Iris pigment epithelial cell (primary cell): ENCODE data around the gene SCAPER.
"Not testable (repeated sequence)": the region's sequence is repeated elsewhere in the genome, so short reads cannot be mapped to it uniquely, and the experiment has no call there.

ENCODE experiments used
- DNase-seq: peaks from one replicate; pipeline ENCODE4 v3.0.0-alpha.2; 2011; ENCODE audit warnings: low read depth

The SCAPER gene

DNA sequence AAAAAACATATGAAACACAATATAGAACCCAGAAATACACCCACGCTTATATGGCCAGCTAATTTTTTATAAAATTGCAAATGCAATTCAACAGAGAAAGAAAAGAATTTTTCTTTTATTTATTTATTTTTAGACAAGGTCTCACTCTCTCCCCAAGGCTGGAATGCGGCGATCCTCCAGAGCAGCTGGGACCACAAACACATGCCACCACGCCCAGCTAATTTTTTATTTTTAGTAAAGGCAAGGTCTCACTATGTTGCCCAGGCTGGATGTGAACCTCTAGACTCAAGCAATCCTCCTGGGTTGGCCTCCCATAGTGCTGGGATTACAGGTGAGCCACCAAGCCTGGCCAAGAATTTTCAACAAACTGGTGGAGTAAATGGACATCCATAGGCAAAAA, 117.9 kb downstream of the SCAPER start:
- no peak for DNase-seq

DNA sequence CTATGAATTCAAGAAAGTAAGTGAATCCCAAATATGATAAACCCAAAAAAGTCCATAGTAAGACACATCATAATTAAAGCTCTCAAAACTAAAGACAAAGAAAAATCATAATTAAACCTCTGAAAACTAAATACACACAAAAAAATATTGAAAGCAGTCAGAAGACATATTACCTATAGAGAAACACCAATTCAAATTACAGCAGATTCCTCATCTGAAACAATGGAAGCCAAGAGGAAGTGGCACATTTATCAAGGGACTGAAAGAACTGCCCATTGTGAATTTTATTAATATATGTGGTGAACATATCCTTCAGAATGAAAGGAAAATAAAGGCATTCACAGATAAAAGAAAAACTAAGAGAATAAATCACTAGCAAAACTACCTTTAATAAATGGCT, 128.2 kb downstream of the SCAPER start:
- no peak for DNase-seq

GRCh38 chr15:76776480-76776879, 128.7 kb downstream of the SCAPER start:
- DNase-seq: no peak

DNA sequence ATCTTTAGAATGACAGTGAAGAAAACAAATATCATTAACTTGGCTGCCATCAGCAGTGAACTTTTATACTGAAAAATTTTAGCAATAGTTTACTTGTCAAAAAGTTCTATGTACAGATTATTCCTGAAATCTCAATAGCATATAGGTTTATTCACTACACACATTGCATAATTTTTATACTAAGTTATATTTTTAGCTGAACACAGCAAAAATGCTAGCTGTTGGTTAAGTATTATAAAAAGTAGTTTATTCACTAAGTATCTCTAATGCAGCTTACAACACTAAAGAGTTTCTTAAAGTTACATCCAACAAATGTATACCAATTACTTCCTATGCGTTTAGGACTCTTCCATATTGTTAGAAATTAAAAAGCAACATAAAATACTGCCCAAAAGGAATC, 131.9 kb downstream of the SCAPER start:
- DNase-seq: no peak

- DNase-seq: no peak
Observed at GRCh38 chr15:76772776-76773175, 132.4 kb downstream of the SCAPER start.

GRCh38 chr15:76764004-76764403, 141.1 kb downstream of the SCAPER start:
- no peak for DNase-seq

DNA sequence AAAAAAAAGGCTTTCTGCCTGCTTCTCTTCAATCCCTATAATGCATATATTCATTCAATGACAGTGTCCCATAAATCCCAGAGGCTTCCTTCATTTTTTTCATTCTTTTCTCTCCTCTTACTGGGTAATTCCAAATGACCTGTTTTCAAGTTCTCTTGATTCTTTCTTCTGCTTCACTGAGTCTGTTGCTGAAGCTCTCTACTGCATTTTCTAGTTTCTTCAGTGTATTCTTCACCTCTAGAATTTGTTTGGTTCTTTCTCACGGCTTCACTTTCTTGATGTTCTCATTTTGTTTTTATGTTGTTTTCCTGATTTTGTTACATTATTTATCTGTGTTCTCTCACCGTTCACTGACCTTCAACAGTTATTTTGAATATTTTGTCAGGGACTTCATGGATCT, 141.6 kb downstream of the SCAPER start:
- DNase-seq: no peak

DNA sequence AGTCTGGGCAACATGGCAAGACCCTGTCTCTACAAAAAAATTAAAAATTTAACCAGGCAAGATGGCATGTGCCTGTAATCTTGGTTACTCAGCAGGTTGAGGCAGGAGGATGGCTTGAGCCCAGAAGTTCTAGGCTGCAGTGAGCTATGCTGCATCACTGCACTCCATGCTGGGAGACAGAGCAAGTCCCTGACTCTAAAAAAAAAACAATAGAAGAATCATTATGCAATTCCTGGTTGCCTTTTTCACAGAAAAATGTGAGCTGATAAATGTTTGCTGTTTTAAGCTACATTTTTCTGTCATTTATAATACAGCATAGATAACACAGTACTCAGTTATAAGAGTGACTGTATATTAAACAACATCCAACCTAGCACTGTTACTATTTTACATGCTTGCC, 148.8 kb downstream of the SCAPER start:
- peak; percentile 37 for DNase-seq

DNA sequence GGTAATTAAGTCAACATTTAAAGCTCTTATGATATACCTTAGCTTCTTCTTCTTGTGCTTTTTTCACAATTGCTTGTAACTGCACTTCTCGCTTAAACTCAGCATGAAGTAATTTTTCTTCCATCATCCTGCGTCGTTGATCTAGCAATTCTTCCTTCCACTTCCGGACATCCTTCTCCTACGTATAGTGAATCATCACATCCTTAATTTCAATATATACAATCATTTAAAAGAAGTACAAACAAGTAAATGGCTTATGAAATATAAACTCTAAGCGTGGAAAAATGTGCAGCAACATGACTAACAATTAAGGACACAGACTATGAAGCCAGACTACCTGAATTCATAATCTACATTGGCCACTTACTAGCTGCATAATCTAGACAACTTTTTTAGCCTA, 151.4 kb downstream of the SCAPER start:
- peak; percentile 50 for DNase-seq

- no peak for DNase-seq
Observed at GRCh38 chr15:76753131-76753530, 152.0 kb downstream of the SCAPER start.

DNA sequence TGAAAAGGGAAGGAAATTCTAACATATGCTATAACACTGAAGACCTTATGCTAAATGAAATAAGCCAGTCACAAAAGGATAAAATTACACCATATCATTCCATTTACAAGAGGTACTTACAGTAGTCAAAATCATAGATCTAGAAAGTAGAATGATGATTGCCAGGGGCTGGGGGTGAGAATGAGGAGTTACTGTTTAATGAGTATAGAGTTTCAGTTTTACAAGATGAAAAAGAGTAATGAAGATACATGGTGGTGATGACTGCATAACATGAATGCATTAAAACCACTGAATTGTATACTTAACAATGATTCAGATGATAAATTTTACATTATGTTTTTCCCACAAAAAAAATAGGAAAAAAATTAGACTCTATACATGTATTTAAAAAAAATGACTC, 152.6 kb downstream of the SCAPER start:
- DNase-seq: no peak

DNA sequence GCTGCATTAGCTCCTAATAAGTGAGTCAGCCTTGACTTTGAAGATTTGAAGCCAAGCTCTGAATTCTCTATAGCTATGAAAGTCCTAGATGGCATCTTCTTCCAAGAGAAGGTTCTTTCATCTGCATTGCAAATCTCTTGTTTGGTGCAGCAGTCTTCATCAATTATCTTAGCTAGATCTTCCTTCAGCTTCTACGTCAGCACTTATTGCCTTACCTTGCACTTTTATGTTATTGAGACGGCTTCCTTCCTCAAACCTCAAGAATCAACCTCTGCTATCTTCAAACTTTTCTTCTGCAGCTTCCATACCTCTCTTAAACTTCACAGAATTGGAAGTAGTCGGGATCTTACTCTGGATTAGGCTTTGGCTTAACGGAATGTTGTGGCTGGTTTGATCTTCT, 167.6 kb downstream of the SCAPER start:
- no peak for DNase-seq

- DNase-seq: peak; percentile 1
Observed at GRCh38 chr15:76732321-76732720, 172.8 kb downstream of the SCAPER start.

- peak; percentile 17 for DNase-seq
Observed at GRCh38 chr15:76730262-76730661, 174.9 kb downstream of the SCAPER start.

DNA sequence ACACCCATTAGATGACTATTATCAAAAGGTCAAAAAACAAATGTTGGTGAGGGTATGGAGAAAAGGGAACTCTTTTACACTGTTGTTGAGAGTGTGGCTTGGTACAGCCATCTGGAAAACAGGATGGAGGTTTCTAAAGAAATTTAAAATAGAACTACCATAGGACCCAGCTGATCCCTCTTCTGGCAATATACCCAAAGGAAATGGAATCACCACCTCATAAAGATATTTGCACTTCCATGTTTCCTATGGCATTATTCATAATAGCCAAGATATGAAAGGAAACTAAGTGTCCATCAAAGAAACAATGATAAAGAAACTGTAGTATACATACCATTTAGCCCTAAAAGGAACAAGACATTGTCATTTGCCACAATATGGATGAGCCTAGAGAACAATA, 186.3 kb downstream of the SCAPER start:
- DNase-seq: no peak

DNA sequence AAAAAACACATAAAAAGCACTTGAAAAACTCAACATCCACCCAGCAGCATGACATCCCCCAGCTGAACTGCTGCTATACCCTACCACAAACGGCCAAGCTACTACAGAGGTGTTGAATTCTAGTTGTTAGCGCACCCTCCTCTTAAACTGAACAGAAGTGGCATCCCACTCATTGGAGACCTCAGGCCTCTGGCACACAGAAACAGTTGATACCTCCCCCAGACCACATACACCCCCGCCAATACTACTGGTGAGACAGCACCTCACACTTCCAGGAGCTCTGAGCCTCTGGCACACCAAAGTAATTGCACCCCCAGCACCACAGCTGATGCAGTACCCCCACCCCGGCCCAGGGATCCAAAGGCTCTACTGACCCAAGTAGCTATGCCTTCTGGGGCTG, 190.2 kb downstream of the SCAPER start:
- DNase-seq: no peak

DNA sequence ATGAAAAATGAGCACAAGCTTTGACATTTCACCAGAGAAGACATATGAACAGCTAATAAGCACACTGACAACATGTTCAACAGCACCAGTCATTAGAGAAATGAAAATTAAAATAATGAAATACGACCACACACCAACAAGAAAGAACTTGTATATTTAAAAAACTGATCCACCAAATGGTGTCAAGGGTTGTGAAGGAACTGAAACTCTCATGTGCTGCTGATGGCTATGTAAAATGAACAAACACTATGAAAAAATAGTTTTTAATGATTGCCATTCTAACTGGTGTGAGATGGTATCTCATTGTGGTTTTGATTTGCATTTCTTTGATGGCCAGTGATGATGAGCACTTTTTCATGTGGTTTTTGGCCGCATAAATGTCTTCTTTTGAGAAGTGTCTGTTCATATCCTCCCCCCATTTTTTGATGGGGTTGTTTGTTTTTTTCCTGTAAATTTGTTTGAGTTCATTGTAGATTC, 193.8 kb downstream of the SCAPER start:
- no peak for DNase-seq

GRCh38 chr15:76704032-76704431, 201.1 kb downstream of the SCAPER start:
- DNase-seq: not testable (repeated sequence)

DNA sequence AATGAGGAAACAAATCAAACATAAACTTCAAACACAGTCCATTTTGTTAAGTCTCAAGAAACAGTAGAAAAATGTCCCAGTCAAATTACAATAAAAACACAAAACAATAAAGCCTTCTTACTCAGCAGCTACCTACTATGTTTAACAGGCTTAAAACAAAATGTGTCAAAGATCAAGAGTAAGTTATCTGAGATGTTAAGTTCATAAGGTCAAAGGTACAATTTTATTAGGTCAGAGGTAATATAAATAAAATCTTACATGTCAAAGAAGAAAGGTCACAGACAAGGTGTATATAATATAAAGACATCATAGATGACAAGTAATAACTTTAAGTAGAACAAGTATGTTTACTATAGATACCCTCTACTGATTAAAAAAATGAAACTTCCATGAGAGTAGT, 208.3 kb downstream of the SCAPER start:
- DNase-seq: no peak

DNA sequence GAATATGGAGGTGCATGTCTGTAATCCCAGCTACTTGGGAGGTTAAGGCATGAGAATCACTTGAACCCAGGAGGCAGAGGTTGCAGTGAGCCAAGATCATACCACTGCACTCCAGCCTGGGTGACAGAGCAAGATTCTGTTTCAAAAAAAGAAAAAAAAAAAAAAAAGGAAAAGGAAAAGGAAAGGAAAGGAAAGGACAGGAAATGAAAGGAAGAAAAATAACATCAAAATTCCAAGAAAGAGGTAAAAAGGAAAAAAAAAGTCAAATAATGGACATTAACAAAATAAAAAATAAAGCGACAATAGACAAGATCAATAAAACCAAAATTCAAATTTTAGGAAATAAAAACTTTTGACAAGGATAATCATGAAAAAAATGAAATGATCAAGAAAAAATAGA, 212.6 kb downstream of the SCAPER start:
- DNase-seq: not testable (repeated sequence)

DNA sequence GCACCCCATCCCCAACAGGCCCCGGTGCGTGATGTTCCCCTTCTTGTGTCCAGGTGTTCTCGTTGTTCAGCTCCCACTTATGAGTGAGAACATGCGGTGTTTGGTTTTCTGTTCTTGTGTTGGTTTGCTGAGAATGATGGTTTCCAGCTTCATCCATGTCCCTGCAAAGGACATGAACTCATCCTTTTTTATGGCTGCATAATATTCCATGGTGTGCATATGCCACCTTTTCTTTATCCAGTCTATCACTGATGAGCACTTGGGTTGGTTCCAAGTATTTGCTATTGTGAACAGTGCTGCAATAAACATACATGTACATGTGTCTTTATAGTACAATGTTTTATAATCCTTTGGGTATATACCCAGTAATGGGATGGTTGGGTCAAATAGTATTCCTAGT, 217.5 kb downstream of the SCAPER start:
- not testable (repeated sequence) for DNase-seq

DNA sequence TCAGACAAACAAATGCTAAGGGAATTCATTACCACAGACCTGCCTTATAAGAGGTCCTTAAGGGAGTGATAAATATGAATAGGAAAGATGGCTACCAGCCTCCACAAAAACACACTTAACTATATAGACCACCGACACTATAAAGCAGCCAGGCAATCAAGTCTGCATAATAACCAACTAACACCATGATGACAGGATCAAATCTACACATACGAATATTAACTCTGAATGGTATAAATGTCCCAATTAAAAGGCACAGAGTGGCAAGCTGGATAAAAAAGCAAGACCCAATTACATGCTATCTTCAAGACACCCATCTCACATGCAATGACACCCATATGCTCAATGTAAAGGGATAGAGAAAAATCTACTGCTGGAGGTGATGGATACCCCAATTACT, 221.1 kb downstream of the SCAPER start:
- DNase-seq: no peak

GRCh38 chr15:76682833-76683232, 222.3 kb downstream of the SCAPER start:
- DNase-seq: no peak

GRCh38 chr15:76682259-76682658, 222.9 kb downstream of the SCAPER start:
- DNase-seq: no peak

DNA sequence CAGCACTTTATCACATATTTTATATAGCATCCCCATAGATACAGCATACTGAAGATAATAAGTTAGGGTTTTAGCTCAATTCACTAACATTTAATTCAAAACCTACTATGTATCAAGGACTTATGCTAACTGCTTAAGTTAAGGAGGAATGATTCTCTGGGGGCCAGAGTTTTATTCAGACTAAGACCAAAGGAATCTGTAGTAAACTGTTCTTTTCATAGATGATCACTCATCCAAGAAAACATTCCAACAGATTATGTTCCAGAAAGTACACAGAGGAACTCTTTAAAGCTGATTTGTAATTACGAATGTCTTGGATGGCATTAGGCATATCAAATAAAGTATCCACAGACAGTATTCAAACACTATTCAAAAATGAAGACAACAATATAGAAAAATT, 226.4 kb downstream of the SCAPER start:
- DNase-seq: peak; percentile 49
